ENCODE measurements around the gene CLDN1.
A peak's percentile ranks its signal among the peaks of the same experiment; 100 is the strongest.

The CLDN1 gene

GRCh38 chr3:190321789-190322603, at the start of gene CLDN1:
Gene CLDN1 (minus strand): TSS chr3:190322446. CDS start chr3:190322206, 240 bp downstream.
- peaks cover 83% of the 10 kb centered on the region for H3K27me3 ChIP-seq
- H3K9me3 ChIP-seq, result no peaks in the 10 kb centered on the region
- no peak within 1 kb of the TSS for H3K27ac ChIP-seq
- H3K36me3 ChIP-seq, result no peaks in the 10 kb centered on the region
- peaks cover 5 to 7% of the 10 kb centered on the region in 2 experiments for H3K4me1 ChIP-seq (ENCODE audit: control insufficient read depth in 1 of 2, insufficient read depth in 1 of 2, low read depth in 1 of 2, low read length in 1 of 2)
- TF ChIP-seq CTCF (IDR thresholded peaks at IDR 0.05), result peak; percentile 58
- no peak within 1 kb of the TSS for H3K4me3 ChIP-seq (ENCODE audit: low read depth in 1 of 2, low read length in 1 of 2)

GRCh38 chr3:190371152-190371551, 48.9 kb upstream of the CLDN1 start:
- H3K27ac ChIP-seq, result no peak overlapping the region
- TF ChIP-seq CTCF (IDR thresholded peaks at IDR 0.05), result no peak
- no peaks in the 10 kb centered on the region for H3K27me3 ChIP-seq
- H3K36me3 ChIP-seq, result no peaks in the 10 kb centered on the region
- H3K9me3 ChIP-seq, result no peaks in the 10 kb centered on the region
- no peaks in the 10 kb centered on the region for H3K4me1 ChIP-seq (ENCODE audit: control insufficient read depth in 1 of 2, insufficient read depth in 1 of 2, low read depth in 1 of 2, low read length in 1 of 2)
- no peak overlapping the region for H3K4me3 ChIP-seq (ENCODE audit: low read depth in 1 of 2, low read length in 1 of 2)

- Histone ChIP-seq H3K4me1 (ENCODE audit: control insufficient read depth in 1 of 2, insufficient read depth in 1 of 2, low read depth in 1 of 2, low read length in 1 of 2) (no peaks in the 10 kb centered on the region), H3K27me3 (no peaks in the 10 kb centered on the region), H3K4me3 (ENCODE audit: low read depth in 1 of 2, low read length in 1 of 2) (no peak overlapping the region), H3K9me3 (no peaks in the 10 kb centered on the region), H3K36me3 (no peaks in the 10 kb centered on the region), H3K27ac (no peak overlapping the region)
- no peak for TF ChIP-seq CTCF (IDR thresholded peaks at IDR 0.05)
Measured at GRCh38 chr3:190370369-190370768, 48.1 kb upstream of the CLDN1 start.

GRCh38 chr3:190369668-190370295, 47.5 kb upstream of the CLDN1 start:
- Histone ChIP-seq H3K36me3 (no peaks in the 10 kb centered on the region), H3K4me3 (ENCODE audit: low read depth in 1 of 2, low read length in 1 of 2) (no peak overlapping the region), H3K4me1 (ENCODE audit: control insufficient read depth in 1 of 2, insufficient read depth in 1 of 2, low read depth in 1 of 2, low read length in 1 of 2) (no peaks in the 10 kb centered on the region), H3K27ac (no peak overlapping the region), H3K9me3 (no peaks in the 10 kb centered on the region), H3K27me3 (no peaks in the 10 kb centered on the region)
- no peak for TF ChIP-seq CTCF (IDR thresholded peaks at IDR 0.05)

GRCh38 chr3:190368881-190369280, 46.6 kb upstream of the CLDN1 start:
- Histone ChIP-seq H3K36me3 (no peaks in the 10 kb centered on the region), H3K9me3 (no peaks in the 10 kb centered on the region), H3K27ac (no peak overlapping the region), H3K4me3 (ENCODE audit: low read depth in 1 of 2, low read length in 1 of 2) (no peak overlapping the region), H3K27me3 (no peaks in the 10 kb centered on the region), H3K4me1 (ENCODE audit: control insufficient read depth in 1 of 2, insufficient read depth in 1 of 2, low read depth in 1 of 2, low read length in 1 of 2) (no peaks in the 10 kb centered on the region)
- no peak for TF ChIP-seq CTCF (IDR thresholded peaks at IDR 0.05)
